Mesenchymal stem cell (in vitro differentiated cells and primary cell): Measurements from ENCODE around the gene DEFB123.

ENCODE experiments used
- DNase-seq: peaks from one replicate; pipeline ENCODE4 v3.0.0-alpha.2; 2013
- H2AFZ ChIP-seq: one replicate; pipeline ENCODE4 v1.6.1; 2013; ENCODE audit warnings: low read depth, mild to moderate bottlenecking, control low read depth, inconsistent platforms, low read length, moderate library complexity
- H2AK5ac ChIP-seq: 2 replicates; pipeline ENCODE4 v1.6.1; 2013; ENCODE audit warnings: low read length, moderate library complexity, mild to moderate bottlenecking, inconsistent platforms; ENCODE audit not compliant: severe bottlenecking
- H2BK120ac ChIP-seq: one replicate; pipeline ENCODE4 v1.6.1; 2013; ENCODE audit warnings: low read depth, mild to moderate bottlenecking, inconsistent platforms, low read length, moderate library complexity
- H2BK12ac ChIP-seq, 2 experiments: one replicate each; pipeline ENCODE4 v1.6.1; 2013; ENCODE audit warnings: inconsistent platforms in 2 of 2, low read length in 2 of 2, mild to moderate bottlenecking in 2 of 2, moderate library complexity in 2 of 2, control low read depth in 1 of 2
- H2BK15ac ChIP-seq: one replicate; pipeline ENCODE4 v1.6.1; 2013; ENCODE audit warnings: mild to moderate bottlenecking, low read depth, inconsistent platforms; ENCODE audit not compliant: poor library complexity, severe bottlenecking
- H2BK5ac ChIP-seq: 2 replicates; pipeline ENCODE4 v1.6.1; 2013; ENCODE audit warnings: low read depth, mild to moderate bottlenecking, low read length, control low read depth, inconsistent platforms; ENCODE audit not compliant: poor library complexity, severe bottlenecking
- H3K14ac ChIP-seq, 2 experiments: one replicate each; pipeline ENCODE4 v1.6.1; 2013; ENCODE audit warnings: inconsistent platforms in 2 of 2, low read length in 2 of 2, control low read depth in 1 of 2, mild to moderate bottlenecking in 1 of 2, moderate library complexity in 1 of 2
- H3K18ac ChIP-seq, 2 experiments: one replicate each; pipeline ENCODE4 v1.6.1; 2013; ENCODE audit warnings: inconsistent platforms in 2 of 2, low read length in 2 of 2, control low read depth in 1 of 2, low read depth in 1 of 2, mild to moderate bottlenecking in 1 of 2
- H3K23ac ChIP-seq, 2 experiments: one replicate each; pipeline ENCODE4 v1.6.1; 2013; ENCODE audit warnings: inconsistent platforms in 2 of 2, low read length in 2 of 2, mild to moderate bottlenecking in 2 of 2, moderate library complexity in 2 of 2, control low read depth in 1 of 2
- H3K27ac ChIP-seq: 2 replicates; pipeline ENCODE4 v1.5.1; 2013; ENCODE audit warnings: mild to moderate bottlenecking, moderate library complexity, low read length, control low read depth, inconsistent platforms; ENCODE audit not compliant: poor library complexity, severe bottlenecking
- H3K27me3 ChIP-seq, 2 experiments: 2 replicates each; pipeline versions ENCODE4 v1.6.1 to v1.7.0; 2013; ENCODE audit warnings: low read length in 2 of 2, mild to moderate bottlenecking in 2 of 2, moderate library complexity in 2 of 2, control low read depth in 1 of 2, inconsistent platforms in 1 of 2; ENCODE audit not compliant: control insufficient read depth in 1 of 2, insufficient read depth in 1 of 2
- H3K36me3 ChIP-seq, 2 experiments: 2 replicates each; pipeline versions ENCODE4 v1.6.1 to v1.7.0; 2013; ENCODE audit warnings: low read length in 2 of 2, control low read depth in 1 of 2, inconsistent platforms in 1 of 2, low read depth in 1 of 2, mild to moderate bottlenecking in 1 of 2; ENCODE audit not compliant: insufficient read depth in 2 of 2, control insufficient read depth in 1 of 2
- H3K4ac ChIP-seq, 2 experiments: one replicate each; pipeline ENCODE4 v1.6.1; 2013; ENCODE audit warnings: inconsistent platforms in 2 of 2, low read length in 2 of 2, mild to moderate bottlenecking in 2 of 2, moderate library complexity in 2 of 2, control low read depth in 1 of 2, low read depth in 1 of 2
- H3K4me1 ChIP-seq: 2 replicates; pipeline ENCODE4 v1.6.1; 2013; ENCODE audit warnings: low read depth, low read length, control low read depth; ENCODE audit not compliant: control insufficient read depth, insufficient read depth
- H3K4me2 ChIP-seq: 2 replicates; pipeline ENCODE4 v1.6.1; 2013; ENCODE audit warnings: low read length, mild to moderate bottlenecking, inconsistent platforms; ENCODE audit not compliant: poor library complexity, severe bottlenecking
- H3K4me3 ChIP-seq, 2 experiments: 2 replicates each; pipeline versions ENCODE4 v1.5.1 to v1.7.0; 2013; ENCODE audit warnings: low read length in 2 of 2, mild to moderate bottlenecking in 2 of 2, control low read depth in 1 of 2, low read depth in 1 of 2; ENCODE audit not compliant: insufficient read depth in 1 of 2
- H3K79me1 ChIP-seq: replicated peaks from 2 replicates; pipeline ENCODE4 v1.6.1; 2013; ENCODE audit warnings: mild to moderate bottlenecking, control low read depth, low read length, inconsistent platforms; ENCODE audit not compliant: poor library complexity, severe bottlenecking
- H3K9ac ChIP-seq: 2 replicates; pipeline ENCODE4 v1.7.0; 2013; ENCODE audit warnings: mild to moderate bottlenecking, low read length, moderate library complexity
- H3K9me3 ChIP-seq: 2 replicates; pipeline ENCODE4 v1.7.0; 2013; ENCODE audit warnings: mild to moderate bottlenecking, low read length; ENCODE audit not compliant: control insufficient read depth
- H4K8ac ChIP-seq: one replicate; pipeline ENCODE4 v1.6.1; 2013; ENCODE audit warnings: inconsistent platforms, mild to moderate bottlenecking, low read length, moderate library complexity
- H4K91ac ChIP-seq: one replicate; pipeline ENCODE4 v1.6.1; 2013; ENCODE audit warnings: mild to moderate bottlenecking, low read length, inconsistent platforms
- WGBS: methylation state at CpG from one replicate; pipeline ENCODE4 v1.1.7; 2013; ENCODE audit warnings: mixed read lengths; 5-methylcytosine and 5-hydroxymethylcytosine counted together

Gene DEFB123

GRCh38 chr20:31497838-31498540 lies 57.6 kb downstream of the DEFB123 start:
- H3K79me1 ChIP-seq = no peaks in the 10 kb centered on the region
- no peak overlapping the region for H2BK120ac ChIP-seq
- no peak for DNase-seq
- H3K4me1 ChIP-seq = peaks cover 1% of the 10 kb centered on the region
- H3K23ac ChIP-seq = no peak overlapping the region
- 38% methylated on average over 6 of the region's 6 CpGs for WGBS
- H4K91ac ChIP-seq = no peak overlapping the region
- no peak overlapping the region for H2AFZ ChIP-seq
- H2BK12ac ChIP-seq = no peak overlapping the region
- no peak overlapping the region for H4K8ac ChIP-seq
- no peak overlapping the region for H3K14ac ChIP-seq
- no peak overlapping the region for H3K9ac ChIP-seq
- H3K4ac ChIP-seq = no peak overlapping the region
- no peak overlapping the region for H3K4me2 ChIP-seq
- no peak overlapping the region for H3K4me3 ChIP-seq
- no peaks in the 10 kb centered on the region for H3K36me3 ChIP-seq
- H2BK15ac ChIP-seq = no peak overlapping the region
- H3K9me3 ChIP-seq = no peaks in the 10 kb centered on the region
- H2AK5ac ChIP-seq = no peak overlapping the region
- peaks cover 0 to 39% of the 10 kb centered on the region in 2 experiments for H3K27me3 ChIP-seq
- H3K27ac ChIP-seq = no peak overlapping the region
- no peak overlapping the region for H3K18ac ChIP-seq
- H2BK5ac ChIP-seq = no peak overlapping the region
